Activated CD8-positive, alpha-beta memory T cell treated with anti-CD3 and anti-CD28 coated beads, Interleukin-2, amount 50 U/mL, for 1 hour (primary cell): Measurements from ENCODE around the gene IGDCC3.

Source experiments
- DNase-seq: peaks from one replicate; pipeline ENCODE4 v3.0.0-alpha.2; 2020; ENCODE audit errors: extremely low read depth

IGDCC3 gene

GRCh38 chr15:65343374-65343981 lies 34.3 kb downstream of the IGDCC3 start:
- DNase-seq: no peak

GRCh38 chr15:65342493-65342892 lies 35.3 kb downstream of the IGDCC3 start:
- DNase-seq: no peak

GRCh38 chr15:65339920-65340319 lies 37.9 kb downstream of the IGDCC3 start:
- no peak for DNase-seq

- no peak for DNase-seq
Measured at GRCh38 chr15:65339416-65339815, 38.4 kb downstream of the IGDCC3 start.

GRCh38 chr15:65338823-65339222 lies 39.0 kb downstream of the IGDCC3 start:
- no peak for DNase-seq

- DNase-seq: no peak
Measured at GRCh38 chr15:65338366-65338765, 39.4 kb downstream of the IGDCC3 start.

GRCh38 chr15:65337436-65338070 lies 40.2 kb downstream of the IGDCC3 start:
- no peak for DNase-seq

GRCh38 chr15:65336493-65337435 lies 41.0 kb downstream of the IGDCC3 start:
- DNase-seq: no peak

GRCh38 chr15:65335278-65336055 lies 42.3 kb downstream of the IGDCC3 start:
- DNase-seq: no peak

GRCh38 chr15:65334586-65335231 lies 43.1 kb downstream of the IGDCC3 start:
- DNase-seq: no peak

- no peak for DNase-seq
Measured at GRCh38 chr15:65333856-65334255, 43.9 kb downstream of the IGDCC3 start.

GRCh38 chr15:65333148-65333820 lies 44.5 kb downstream of the IGDCC3 start:
- no peak for DNase-seq

- no peak for DNase-seq
Measured at GRCh38 chr15:65332391-65333147, 45.2 kb downstream of the IGDCC3 start.

- DNase-seq: no peak
Measured at GRCh38 chr15:65331811-65332210, 46.0 kb downstream of the IGDCC3 start.

GRCh38 chr15:65330934-65331645 lies 46.7 kb downstream of the IGDCC3 start:
- DNase-seq: no peak

GRCh38 chr15:65329984-65330735 lies 47.6 kb downstream of the IGDCC3 start:
- no peak for DNase-seq

GRCh38 chr15:65329288-65329983 lies 48.4 kb downstream of the IGDCC3 start:
- DNase-seq: no peak
